DMS79 treated with DMSO at 0.1 percent for 48 hours (cell line): ENCODE measurements around the gene NPLOC4.

Experiments
- DNase-seq: peaks from one replicate; lab custom pipeline; 2025; lab: John Stamatoyannopoulos, UW

The NPLOC4 gene

GRCh38 chr17:81566461-81567126 lies 70.3 kb downstream of the NPLOC4 start:
- DNase-seq, result peak; percentile 75

- no peak for DNase-seq
Measured at GRCh38 chr17:81565231-81565630, 71.7 kb downstream of the NPLOC4 start.

GRCh38 chr17:81564778-81565177 lies 72.1 kb downstream of the NPLOC4 start:
- DNase-seq, result no peak

- no peak for DNase-seq
Measured at GRCh38 chr17:81563861-81564586, 72.9 kb downstream of the NPLOC4 start.

- no peak for DNase-seq
Measured at GRCh38 chr17:81561494-81561885, 75.4 kb downstream of the NPLOC4 start.

GRCh38 chr17:81558941-81559806 lies 77.7 kb downstream of the NPLOC4 start:
- no peak for DNase-seq

- DNase-seq, result no peak
Measured at GRCh38 chr17:81558115-81558468, 78.8 kb downstream of the NPLOC4 start.

- no peak for DNase-seq
Measured at GRCh38 chr17:81557276-81558114, 79.4 kb downstream of the NPLOC4 start.

GRCh38 chr17:81556863-81557262 lies 80.0 kb downstream of the NPLOC4 start:
- no peak for DNase-seq

- no peak for DNase-seq
Measured at GRCh38 chr17:81556175-81556691, 80.7 kb downstream of the NPLOC4 start.

GRCh38 chr17:81553616-81554181 lies 83.2 kb downstream of the NPLOC4 start:
- DNase-seq, result peak; percentile 67

GRCh38 chr17:81553018-81553615 lies 83.8 kb downstream of the NPLOC4 start:
- DNase-seq, result peak; percentile 51

GRCh38 chr17:81552244-81553017 lies 84.5 kb downstream of the NPLOC4 start, which contains the start of gene FAAP100:
FAAP100 (minus strand) TSS chr17:81552353; CDS start chr17:81552330, 23 bp downstream.
- DNase-seq, result peak; percentile 10

GRCh38 chr17:81551458-81552243 lies 85.3 kb downstream of the NPLOC4 start:
- no peak for DNase-seq

GRCh38 chr17:81550830-81551457 lies 86.0 kb downstream of the NPLOC4 start:
- DNase-seq, result no peak

- no peak for DNase-seq
Measured at GRCh38 chr17:81550285-81550684, 86.6 kb downstream of the NPLOC4 start.

GRCh38 chr17:81549826-81550225 lies 87.1 kb downstream of the NPLOC4 start:
- no peak for DNase-seq

GRCh38 chr17:81549031-81549557 lies 87.8 kb downstream of the NPLOC4 start:
- no peak for DNase-seq
